Gastrocnemius medialis (tissue), 4 donors: ENCODE data around the gene NEK1.
"Not testable (repeated sequence)": the region's sequence is repeated elsewhere in the genome, so short reads cannot be mapped to it uniquely, and the experiment has no call there.

Experiments used
- POLR2A ChIP-seq, 2 donors: fragments of 450-650 bp; IDR thresholded peaks; one replicate each; pipeline ENCODE4 v1.6.1; 2017; ENCODE audit warnings: antibody characterized with exemption in 2 of 2, mild to moderate bottlenecking in 2 of 2, moderate library complexity in 2 of 2
- TF ChIP-seq, protein P1 (sequence below), 5 experiments: fragments of 450-650 bp in 3 of 5; fragments of 200-600 bp in 2 of 5; sonication (generic) in 2 of 5; IDR thresholded peaks in 4 of 5; conservative IDR thresholded peaks in 1 of 5; 1 replicate in 4 of 5; 2 replicates in 1 of 5; pipeline ENCODE4 v1.5.1; 2016 to 2019; ENCODE audit warnings: antibody characterized with exemption in 5 of 5, mild to moderate bottlenecking in 3 of 5, moderate library complexity in 3 of 5

DNA sequence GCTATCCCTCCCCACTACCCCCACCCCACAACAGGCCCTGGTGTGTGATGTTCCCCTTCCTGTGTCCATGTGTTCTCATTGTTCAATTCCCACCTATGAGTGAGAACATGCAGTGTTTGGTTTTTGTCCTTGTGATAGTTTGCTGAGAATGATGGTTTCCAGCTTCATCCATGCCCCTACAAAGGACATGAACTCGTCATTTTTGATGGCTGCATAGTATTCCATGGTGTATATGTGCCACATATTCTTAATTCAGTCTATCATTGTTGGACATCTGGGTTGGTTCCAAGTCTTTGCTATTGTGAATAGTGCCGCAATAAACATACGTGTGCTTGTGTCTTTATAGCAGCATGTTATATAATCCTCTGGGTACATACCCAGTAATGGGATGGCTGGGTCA lies 118.1 kb downstream of the NEK1 start:
- TF ChIP-seq, protein P1, sequence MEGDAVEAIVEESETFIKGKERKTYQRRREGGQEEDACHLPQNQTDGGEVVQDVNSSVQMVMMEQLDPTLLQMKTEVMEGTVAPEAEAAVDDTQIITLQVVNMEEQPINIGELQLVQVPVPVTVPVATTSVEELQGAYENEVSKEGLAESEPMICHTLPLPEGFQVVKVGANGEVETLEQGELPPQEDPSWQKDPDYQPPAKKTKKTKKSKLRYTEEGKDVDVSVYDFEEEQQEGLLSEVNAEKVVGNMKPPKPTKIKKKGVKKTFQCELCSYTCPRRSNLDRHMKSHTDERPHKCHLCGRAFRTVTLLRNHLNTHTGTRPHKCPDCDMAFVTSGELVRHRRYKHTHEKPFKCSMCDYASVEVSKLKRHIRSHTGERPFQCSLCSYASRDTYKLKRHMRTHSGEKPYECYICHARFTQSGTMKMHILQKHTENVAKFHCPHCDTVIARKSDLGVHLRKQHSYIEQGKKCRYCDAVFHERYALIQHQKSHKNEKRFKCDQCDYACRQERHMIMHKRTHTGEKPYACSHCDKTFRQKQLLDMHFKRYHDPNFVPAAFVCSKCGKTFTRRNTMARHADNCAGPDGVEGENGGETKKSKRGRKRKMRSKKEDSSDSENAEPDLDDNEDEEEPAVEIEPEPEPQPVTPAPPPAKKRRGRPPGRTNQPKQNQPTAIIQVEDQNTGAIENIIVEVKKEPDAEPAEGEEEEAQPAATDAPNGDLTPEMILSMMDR (IDR thresholded peaks at IDR 0.05 in 4 of 5, conservative IDR thresholded peaks at IDR 0.05 in 1 of 5) = not testable (repeated sequence)
- TF ChIP-seq POLR2A (IDR thresholded peaks at IDR 0.05) = not testable (repeated sequence)
